Sigmoid colon (tissue), 7 donors: ENCODE measurements around the gene ZNF563. TPM values are rescaled to one million over a fixed set of nuclear protein-coding genes. Genes with fewer than 3 reads are reported as not detected.

Experiments
- DNase-seq: peaks from one replicate; pipeline ENCODE4 v3.0.0-alpha.2; 2019
- H3K27ac ChIP-seq, 4 donors: fragments of 200-600 bp; sonication (generic); one replicate each; pipeline ENCODE4 v1.5.1; 2016 to 2019; ENCODE audit warnings: mild to moderate bottlenecking in 1 of 4
- H3K27me3 ChIP-seq, 3 donors: fragments of 200-600 bp; sonication (generic); one replicate each; pipeline ENCODE4 v1.5.1; 2019; ENCODE audit warnings: mild to moderate bottlenecking in 1 of 3
- H3K36me3 ChIP-seq, 4 donors: fragments of 200-600 bp; sonication (generic); one replicate each; pipeline ENCODE4 v1.5.1; 2016 to 2019
- H3K4me1 ChIP-seq, 4 donors: fragments of 200-600 bp; sonication (generic); one replicate each; pipeline ENCODE4 v1.5.1; 2017 to 2019
- H3K4me3 ChIP-seq, 4 donors: fragments of 200-600 bp; sonication (generic); one replicate each; pipeline ENCODE4 v1.5.1; 2017 to 2019; ENCODE audit warnings: mild to moderate bottlenecking in 2 of 4, moderate library complexity in 1 of 4
- H3K9me3 ChIP-seq, 4 donors: fragments of 200-600 bp in 3 of 4; sonication (generic) in 3 of 4; one replicate each; pipeline versions ENCODE4 v1.5.1 to v1.6.1; 2013 to 2019
- EP300 ChIP-seq, 4 donors: sonication (generic); formaldehyde crosslinking; IDR thresholded peaks; one replicate each; pipeline ENCODE4 v1.6.1; 2017; ENCODE audit warnings: antibody characterized with exemption in 4 of 4
- POLR2A ChIP-seq, 2 donors: fragments of 450-650 bp; IDR thresholded peaks; one replicate each; pipeline ENCODE4 v1.6.1; 2016; ENCODE audit warnings: antibody characterized with exemption in 2 of 2, mild to moderate bottlenecking in 2 of 2, moderate library complexity in 2 of 2
- POLR2AphosphoS5 ChIP-seq, 4 donors: sonication (generic); formaldehyde crosslinking; IDR thresholded peaks; one replicate each; pipeline ENCODE4 v1.6.1; 2017; ENCODE audit warnings: antibody characterized with exemption in 4 of 4
- WGBS, 2 donors: extraction: QIAGEN DNeasy Blood & Tissue Kit; methylation state at CpG; one replicate each; pipeline ENCODE4 v1.1.7; 2013; 5-methylcytosine and 5-hydroxymethylcytosine counted together
- intact Hi-C: fragments of 100-400 bp; cut with DNase I; formaldehyde crosslinking; loops from one replicate; pipeline ENCODE4 v1.15.1; 2023
- polyA plus RNA-seq, 3 donors: library from polyadenylated mRNA; stranded (reverse); fragments of 200-250 nt; gene quantifications; one replicate each; pipeline ENCODE4 v1.2.3, GENCODE V29; 2013
- total RNA-seq, 4 donors: library from RNA; depleted of rRNA; stranded (reverse); fragments of >200 nt; gene quantifications; one replicate each; pipeline ENCODE4 v1.1.0, GENCODE V29; 2016
- TF ChIP-seq, protein P1 (sequence below), 4 experiments: fragments of 450-650 bp in 3 of 4; fragments of 200-600 bp in 1 of 4; IDR thresholded peaks; one replicate each; pipeline ENCODE4 v1.5.1; 2016 to 2019; ENCODE audit warnings: antibody characterized with exemption in 4 of 4, mild to moderate bottlenecking in 3 of 4, moderate library complexity in 2 of 4
- donor health status: healthy with polysubstance abuse.
- donor health status: Bipolar disorder and iron deficiency.
- donor health status: healthy.

Gene ZNF563
- total and polyA plus RNA-seq, 7 donors = 1.8 to 6.6 (median 2.5) TPM

DNA sequence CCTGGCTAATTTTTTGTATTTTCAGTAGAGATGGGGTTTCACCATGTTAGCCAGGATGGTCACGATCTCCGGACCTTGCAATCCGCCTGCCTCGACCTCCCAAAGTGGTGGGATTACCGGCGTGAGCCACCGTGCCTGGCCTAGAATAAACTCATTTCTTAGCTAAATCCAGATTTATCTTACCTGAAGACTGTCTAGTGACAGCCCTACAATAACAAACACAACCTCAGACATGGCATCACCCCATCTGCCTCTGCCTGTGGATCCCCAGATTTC, 43.7 kb downstream of the ZNF563 start:
- no peak for DNase-seq
- peak overlapping the region in 1 of 4 donors; percentile 48 for H3K27ac ChIP-seq
- intact Hi-C loops = loop anchor here (10.0 kb wide), 1 partner anchor 95 kb away; no protein-coding TSS in a partner anchor

DNA sequence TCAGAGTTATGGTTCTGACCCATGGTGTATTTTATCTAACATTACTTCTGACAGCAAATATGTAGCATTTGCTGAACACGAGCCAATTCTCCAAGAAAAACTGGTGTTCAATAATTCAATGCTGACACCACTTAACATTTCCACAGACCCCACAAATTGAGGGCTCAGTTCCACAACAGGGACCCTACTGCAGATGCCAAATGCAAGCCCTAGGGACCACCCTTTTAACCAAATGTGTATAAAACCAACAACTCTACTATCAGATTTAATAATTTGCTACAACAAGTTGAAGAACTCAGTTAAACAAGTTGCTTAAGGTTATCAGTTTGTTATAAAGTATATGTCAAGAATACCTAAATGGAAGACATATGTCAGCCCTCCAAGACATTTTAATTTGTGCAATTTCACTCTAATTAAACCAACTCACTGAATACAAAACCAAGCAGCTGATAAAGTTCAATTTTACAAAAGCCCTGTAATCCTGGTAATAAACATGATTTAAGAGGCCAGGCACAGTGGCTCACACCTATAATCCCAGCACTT, 45.4 kb downstream of the ZNF563 start:
- Histone ChIP-seq H3K9me3 (peaks cover 0 to 3% (median 0%) of the 10 kb centered on the region in 4 donors), H3K27ac (peak overlapping the region in 1 of 4 donors; percentile 21), H3K36me3 (peaks cover 0 to 7% (median 0%) of the 10 kb centered on the region in 4 donors), H3K4me3 (no peak overlapping the region), H3K27me3 (no peaks in the 10 kb centered on the region), H3K4me1 (peaks cover 0 to 48% (median 27%) of the 10 kb centered on the region in 4 donors)
- intact Hi-C loops = no loop called here
- DNase-seq = no peak
- TF ChIP-seq, protein P1, sequence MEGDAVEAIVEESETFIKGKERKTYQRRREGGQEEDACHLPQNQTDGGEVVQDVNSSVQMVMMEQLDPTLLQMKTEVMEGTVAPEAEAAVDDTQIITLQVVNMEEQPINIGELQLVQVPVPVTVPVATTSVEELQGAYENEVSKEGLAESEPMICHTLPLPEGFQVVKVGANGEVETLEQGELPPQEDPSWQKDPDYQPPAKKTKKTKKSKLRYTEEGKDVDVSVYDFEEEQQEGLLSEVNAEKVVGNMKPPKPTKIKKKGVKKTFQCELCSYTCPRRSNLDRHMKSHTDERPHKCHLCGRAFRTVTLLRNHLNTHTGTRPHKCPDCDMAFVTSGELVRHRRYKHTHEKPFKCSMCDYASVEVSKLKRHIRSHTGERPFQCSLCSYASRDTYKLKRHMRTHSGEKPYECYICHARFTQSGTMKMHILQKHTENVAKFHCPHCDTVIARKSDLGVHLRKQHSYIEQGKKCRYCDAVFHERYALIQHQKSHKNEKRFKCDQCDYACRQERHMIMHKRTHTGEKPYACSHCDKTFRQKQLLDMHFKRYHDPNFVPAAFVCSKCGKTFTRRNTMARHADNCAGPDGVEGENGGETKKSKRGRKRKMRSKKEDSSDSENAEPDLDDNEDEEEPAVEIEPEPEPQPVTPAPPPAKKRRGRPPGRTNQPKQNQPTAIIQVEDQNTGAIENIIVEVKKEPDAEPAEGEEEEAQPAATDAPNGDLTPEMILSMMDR (IDR thresholded peaks at IDR 0.05) = no peak
- TF ChIP-seq POLR2A (IDR thresholded peaks at IDR 0.05) (no peak), EP300 (IDR thresholded peaks at IDR 0.05) (no peak), POLR2AphosphoS5 (IDR thresholded peaks at IDR 0.05) (no peak)
- WGBS, 2 donors = 93 to 96% methylated on average over 1 of the region's 1 CpG

More for the DNA sequence above, 43.7 kb downstream of the ZNF563 start:
- Histone ChIP-seq H3K36me3 (no peaks in the 10 kb centered on the region), H3K4me3 (no peak overlapping the region), H3K27me3 (no peaks in the 10 kb centered on the region), H3K9me3 (no peaks in the 10 kb centered on the region), H3K4me1 (peaks cover 0 to 55% (median 34%) of the 10 kb centered on the region in 4 donors)
- TF ChIP-seq EP300 (IDR thresholded peaks at IDR 0.05) (no peak), POLR2A (IDR thresholded peaks at IDR 0.05) (no peak), POLR2AphosphoS5 (IDR thresholded peaks at IDR 0.05) (no peak)
- TF ChIP-seq, protein P1 (IDR thresholded peaks at IDR 0.05) = no peak
- 96 to 98% methylated on average over 7 of the region's 7 CpGs for WGBS, 2 donors

DNA sequence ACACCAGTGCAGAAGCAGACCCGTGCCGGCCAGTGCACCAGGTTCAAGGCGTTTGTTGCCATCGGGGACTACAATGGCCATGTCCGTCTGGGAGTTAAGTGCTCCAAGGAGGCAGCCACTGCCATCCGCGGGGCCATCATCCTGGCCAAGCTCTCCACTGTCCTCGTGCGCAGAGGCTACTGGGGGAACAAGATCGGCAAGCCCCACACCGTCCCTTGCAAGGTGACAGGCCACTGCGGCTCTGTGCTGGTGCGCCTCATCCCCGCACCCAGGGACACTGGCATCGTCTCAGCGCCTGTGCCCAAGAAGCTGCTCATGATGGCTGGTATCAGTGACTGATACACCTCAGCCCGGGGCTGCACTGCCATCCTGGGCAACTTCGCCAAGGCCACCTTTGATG, 48.8 kb downstream of the ZNF563 start:
- 97 to 99% methylated on average over 18 of the region's 18 CpGs for WGBS, 2 donors
- peaks cover 0 to 7% (median 0%) of the 10 kb centered on the region in 4 donors for H3K36me3 ChIP-seq
- intact Hi-C loops = no loop called here
- no peak overlapping the region for H3K4me3 ChIP-seq
- H3K4me1 ChIP-seq = peaks cover 0 to 22% (median 18%) of the 10 kb centered on the region in 4 donors
- H3K27me3 ChIP-seq = no peaks in the 10 kb centered on the region
- peaks cover 0 to 3% (median 0%) of the 10 kb centered on the region in 4 donors for H3K9me3 ChIP-seq
- TF ChIP-seq POLR2A (IDR thresholded peaks at IDR 0.05) = no peak
- TF ChIP-seq, protein P1 (IDR thresholded peaks at IDR 0.05) = no peak
- no peak overlapping the region for H3K27ac ChIP-seq
- no peak for DNase-seq

DNA sequence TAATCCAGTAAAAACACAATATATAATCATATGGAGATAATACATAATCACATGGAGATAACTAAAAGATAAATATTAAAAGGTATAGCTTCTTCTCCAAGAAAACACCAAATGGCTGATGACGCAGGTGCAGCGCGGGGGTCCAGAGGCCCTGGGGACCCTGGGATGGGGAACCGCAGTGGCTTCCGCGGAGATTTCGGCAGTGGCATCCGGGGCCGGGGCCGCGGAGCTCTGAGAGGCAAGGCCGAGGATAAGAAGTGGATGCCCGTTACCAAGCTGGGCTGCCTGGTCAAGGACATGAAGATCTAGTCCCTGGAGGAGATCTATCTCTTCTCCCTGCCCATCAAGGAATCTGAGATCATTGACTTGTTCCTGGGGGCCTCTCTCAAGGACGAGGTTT, 49.2 kb downstream of the ZNF563 start:
- no peak overlapping the region for H3K4me3 ChIP-seq
- peaks cover 0 to 7% (median 0%) of the 10 kb centered on the region in 4 donors for H3K36me3 ChIP-seq
- intact Hi-C loops = no loop called here
- no peaks in the 10 kb centered on the region for H3K27me3 ChIP-seq
- whole genome bisulfite sequencing, 2 donors = 97 to 99% methylated on average over 14 of the region's 14 CpGs
- no peak for TF ChIP-seq POLR2AphosphoS5 (IDR thresholded peaks at IDR 0.05)
- no peak for TF ChIP-seq POLR2A (IDR thresholded peaks at IDR 0.05)
- no peak for TF ChIP-seq EP300 (IDR thresholded peaks at IDR 0.05)
- TF ChIP-seq, protein P1 (IDR thresholded peaks at IDR 0.05) = no peak
- H3K27ac ChIP-seq = no peak overlapping the region
- no peak for DNase-seq
- H3K9me3 ChIP-seq = peaks cover 0 to 3% (median 0%) of the 10 kb centered on the region in 4 donors
- H3K4me1 ChIP-seq = peaks cover 0 to 18% (median 14%) of the 10 kb centered on the region in 4 donors

DNA sequence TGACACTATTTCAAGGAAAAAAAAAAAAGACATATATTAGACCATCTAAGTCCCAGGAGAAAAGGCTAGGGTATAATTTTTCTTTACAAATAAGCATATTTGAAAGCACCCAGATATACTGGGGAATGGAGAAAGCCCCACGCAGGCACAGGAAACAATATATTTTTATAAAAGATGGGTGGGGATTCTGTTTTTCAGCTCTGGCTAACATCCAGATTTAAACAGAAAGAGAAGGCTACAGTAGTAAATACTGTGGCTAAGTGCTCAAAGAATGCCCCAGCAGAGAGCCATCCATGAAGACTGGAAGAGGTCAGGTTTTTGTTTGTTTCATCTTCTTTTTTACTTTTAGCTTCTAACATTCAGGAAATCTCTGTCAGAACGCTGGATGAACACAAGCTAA, 54.7 kb downstream of the ZNF563 start:
- Histone ChIP-seq H3K9me3 (peaks cover 0 to 33% (median under 1%) of the 10 kb centered on the region in 4 donors), H3K27ac (no peak overlapping the region), H3K4me3 (no peak overlapping the region), H3K4me1 (peaks cover 0 to 3% (median 0%) of the 10 kb centered on the region in 4 donors), H3K36me3 (peaks cover 1 to 24% (median 19%) of the 10 kb centered on the region in 4 donors), H3K27me3 (no peaks in the 10 kb centered on the region)
- 62 to 88% methylated on average over 2 of the region's 2 CpGs for WGBS, 2 donors
- intact Hi-C loops = no loop called here
- DNase-seq = no peak
- TF ChIP-seq POLR2A (IDR thresholded peaks at IDR 0.05) (no peak), POLR2AphosphoS5 (IDR thresholded peaks at IDR 0.05) (no peak)
- TF ChIP-seq, protein P1 (IDR thresholded peaks at IDR 0.05) = no peak
